ENCODE results near the gene ARPC4.
"Not testable (repeated sequence)": the region's sequence is repeated elsewhere in the genome, so short reads cannot be mapped to it uniquely, and the experiment has no call there.

The ARPC4 gene

DNA sequence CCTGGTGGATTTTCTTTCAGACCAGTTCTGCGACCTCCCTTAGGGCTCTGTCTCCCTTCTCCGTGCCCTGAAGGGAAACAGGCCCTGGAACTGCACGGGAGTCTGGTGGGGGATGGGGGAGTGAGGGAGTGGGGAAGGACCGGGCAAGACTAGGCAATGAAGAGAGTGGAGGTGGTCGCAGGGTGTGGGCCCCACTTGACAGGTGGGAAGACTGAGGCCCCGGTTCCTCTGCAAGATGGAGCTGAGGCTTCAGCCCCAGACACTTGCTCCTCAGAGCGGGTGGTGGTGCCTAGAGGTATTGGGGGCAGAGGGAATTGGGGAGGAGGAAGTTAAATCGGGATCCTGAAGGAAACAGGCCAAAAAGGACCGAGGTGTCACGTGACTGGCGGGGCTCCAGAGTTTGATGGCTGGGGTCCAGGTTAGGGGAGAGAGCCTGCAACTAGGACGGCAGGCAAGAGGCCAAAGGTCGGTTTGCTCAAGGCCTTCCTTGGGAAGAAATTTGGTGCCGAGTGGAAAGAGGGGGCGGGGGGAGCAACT is 22.5 kb upstream of the ARPC4 start:
- DNase-seq = no peak

DNA sequence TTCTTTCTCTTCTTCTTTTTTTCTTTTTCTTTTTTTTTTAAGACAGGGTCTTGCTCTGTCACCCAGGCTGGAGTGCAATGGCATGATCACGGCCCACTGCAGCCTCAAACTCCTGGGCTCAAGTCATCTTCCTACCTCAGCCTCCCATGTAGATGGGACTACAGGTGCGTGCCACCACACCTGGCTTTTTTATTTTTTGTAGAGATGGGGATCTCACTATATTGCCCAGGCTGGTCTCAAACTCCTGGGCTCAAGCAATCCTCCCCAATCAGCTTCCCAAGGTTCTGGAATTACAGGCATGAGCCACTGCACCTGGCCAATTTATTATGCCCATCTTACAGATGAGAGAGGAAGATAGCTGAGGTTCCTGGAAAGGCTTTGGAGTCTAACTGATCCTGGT is 21.9 kb upstream of the ARPC4 start:
- not testable (repeated sequence) for DNase-seq

DNA sequence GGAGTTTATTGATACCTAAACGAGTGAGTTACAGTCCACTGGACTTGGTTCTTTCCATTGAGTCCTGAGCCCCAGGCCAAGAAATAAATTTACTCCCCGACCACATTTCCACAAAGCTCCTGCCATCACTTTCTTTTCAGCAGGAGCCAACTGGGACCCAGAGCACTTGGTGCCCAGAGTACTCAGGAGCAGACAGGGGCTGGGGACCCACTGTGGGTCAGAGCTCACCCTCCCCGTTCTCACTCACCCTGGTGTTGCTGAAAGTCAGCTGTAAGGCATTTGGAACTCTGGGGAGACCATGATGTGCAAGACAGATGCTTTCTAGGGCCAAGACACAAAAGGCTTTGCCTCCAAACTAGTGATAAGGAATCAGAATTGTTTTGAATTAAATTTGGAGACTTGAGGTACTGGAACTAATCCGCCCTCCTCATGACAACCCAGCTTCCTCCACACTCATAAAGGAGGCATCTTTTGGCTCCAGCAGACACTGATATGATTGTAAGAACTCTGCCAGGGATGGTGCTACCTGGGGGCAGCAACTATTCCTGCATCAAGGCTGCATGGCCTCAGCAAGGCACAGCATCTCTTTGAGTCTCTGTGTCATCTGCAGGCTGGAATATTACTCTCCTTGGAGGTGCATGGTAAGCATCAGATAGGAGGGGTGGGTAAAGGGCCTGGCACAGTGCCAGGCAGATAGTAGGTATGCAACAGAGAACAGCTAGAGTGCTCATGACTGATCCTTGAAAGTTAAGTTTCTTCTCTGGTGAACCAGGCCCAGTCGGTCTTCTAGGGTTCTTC is 15.8 kb upstream of the ARPC4 start:
- DNase-seq = no peak

- DNase-seq = no peak
Measured at GRCh38 chr3:9777694-9778021, 15.2 kb upstream of the ARPC4 start.

- no peak for DNase-seq
Measured at GRCh38 chr3:9778143-9779074, 14.5 kb upstream of the ARPC4 start.

GRCh38 chr3:9779075-9779593 is 13.7 kb upstream of the ARPC4 start:
- DNase-seq = no peak

GRCh38 chr3:9779721-9780457 is 13.0 kb upstream of the ARPC4 start:
- peak; percentile 37 for DNase-seq

GRCh38 chr3:9780458-9780812 is 12.4 kb upstream of the ARPC4 start:
- DNase-seq = no peak

DNA sequence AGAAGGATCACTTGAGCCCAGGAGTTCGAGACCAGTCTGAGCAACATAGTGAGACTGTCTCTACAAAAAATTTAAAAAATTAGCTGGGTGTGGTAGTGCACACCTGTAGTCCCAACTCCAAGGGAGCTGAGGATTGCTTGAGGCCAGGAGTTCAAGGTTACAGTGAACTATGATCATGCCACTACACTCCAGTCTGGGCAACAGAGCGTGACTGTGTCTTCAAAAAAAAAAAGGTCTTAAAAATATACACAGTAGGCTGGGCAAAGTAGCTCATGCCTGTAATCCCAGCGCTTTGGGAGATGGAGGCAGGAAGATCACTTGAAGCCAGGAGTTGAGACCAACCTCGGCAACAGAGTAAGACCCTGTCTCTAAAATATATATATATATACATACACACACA is 12.0 kb upstream of the ARPC4 start:
- no peak for DNase-seq

DNA sequence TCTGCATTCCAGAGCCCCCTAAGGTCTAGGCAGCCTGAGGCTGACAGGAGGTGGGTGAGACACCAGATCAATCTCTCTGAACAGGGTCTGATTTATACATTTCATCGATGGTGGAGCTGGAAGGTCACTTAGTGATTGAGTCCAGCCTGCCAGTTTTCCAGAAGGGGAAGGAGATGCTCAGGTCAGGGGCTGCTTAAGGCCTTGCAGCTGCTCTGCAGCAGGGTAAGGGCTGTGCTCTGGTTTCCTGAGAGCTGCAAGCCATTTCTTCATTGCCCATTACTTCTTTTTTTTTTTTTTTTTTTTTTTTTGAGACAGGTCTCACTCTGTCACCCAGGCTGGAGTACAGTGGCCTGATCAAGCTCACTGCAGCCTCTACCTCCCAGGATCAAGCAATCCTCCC is 11.3 kb upstream of the ARPC4 start:
- no peak for DNase-seq

DNA sequence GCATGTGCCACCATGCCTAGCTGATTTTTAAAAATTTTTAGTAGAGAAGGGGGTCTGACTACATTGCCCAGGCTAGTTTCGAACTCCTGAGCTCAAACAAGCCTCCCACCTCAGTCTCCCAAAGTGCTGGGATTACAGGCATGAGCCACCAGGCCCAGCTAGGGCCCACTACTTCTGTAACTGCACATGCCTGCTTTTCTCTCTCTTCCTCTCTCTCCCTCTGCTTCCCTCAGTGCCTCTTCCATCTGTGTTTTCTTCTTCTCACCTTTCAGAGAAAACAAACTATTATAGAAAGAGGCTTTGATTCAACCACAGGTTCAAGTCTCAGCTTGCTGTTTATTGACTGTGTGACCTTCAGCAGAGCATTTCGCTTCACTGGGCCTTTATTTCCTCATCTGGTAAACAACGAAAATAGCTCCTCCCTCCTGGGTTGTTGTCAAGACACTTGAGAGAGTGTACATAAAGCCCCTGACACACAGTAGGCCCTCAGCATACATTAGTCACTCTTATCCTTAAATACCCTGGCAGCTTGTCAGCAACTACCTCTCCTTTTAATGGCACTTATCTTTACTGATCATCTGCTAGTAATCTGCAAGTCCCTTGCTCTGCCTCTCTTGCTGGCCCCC is 10.8 kb upstream of the ARPC4 start:
- no peak for DNase-seq

- no peak for DNase-seq
Measured at GRCh38 chr3:9782770-9783169, 10.1 kb upstream of the ARPC4 start.

DNA sequence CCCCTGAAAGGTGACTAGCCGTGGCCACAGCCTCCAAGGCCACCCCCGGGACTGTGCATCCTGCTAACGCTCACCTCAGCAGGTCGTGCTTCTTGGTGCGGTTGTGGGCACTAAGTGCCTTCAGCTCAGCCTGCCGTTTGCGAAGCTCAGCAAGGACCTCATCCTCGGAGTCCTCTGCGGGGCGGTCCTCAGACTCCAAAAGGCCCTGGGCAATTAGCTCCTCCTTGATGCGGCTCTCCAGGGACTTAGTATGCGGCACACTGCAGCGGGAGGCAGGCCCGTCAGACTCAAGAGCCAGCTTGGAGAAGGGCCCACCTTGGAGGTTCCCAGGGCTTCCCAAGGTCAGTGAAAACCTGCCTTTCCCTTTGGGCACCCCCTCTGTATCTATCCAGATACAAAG is 8.9 kb upstream of the ARPC4 start:
- no peak for DNase-seq

DNA sequence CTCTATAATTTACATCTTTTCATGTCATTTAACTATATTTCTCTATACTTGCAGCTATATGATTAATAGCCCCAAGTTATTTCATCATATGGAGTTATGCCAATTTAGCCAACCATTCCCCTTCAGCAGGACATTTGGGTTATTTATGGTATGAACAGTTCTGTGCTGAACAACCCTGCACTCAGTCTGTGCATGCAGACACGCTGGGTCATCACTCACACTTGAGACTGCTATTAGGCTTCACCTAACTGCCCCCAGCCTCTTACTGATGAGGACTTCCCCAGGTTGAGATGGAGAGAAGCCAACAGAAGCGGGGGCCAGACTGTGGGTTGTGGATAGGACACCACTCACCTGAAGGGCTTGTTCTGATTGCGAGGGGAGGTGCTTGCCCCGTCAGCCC is 7.9 kb upstream of the ARPC4 start:
- no peak for DNase-seq

GRCh38 chr3:9785602-9786001 is 7.3 kb upstream of the ARPC4 start:
- DNase-seq = no peak

- no peak for DNase-seq
Measured at GRCh38 chr3:9786209-9786739, 6.6 kb upstream of the ARPC4 start.

- no peak for DNase-seq
Measured at GRCh38 chr3:9786825-9787669, 5.8 kb upstream of the ARPC4 start.

DNA sequence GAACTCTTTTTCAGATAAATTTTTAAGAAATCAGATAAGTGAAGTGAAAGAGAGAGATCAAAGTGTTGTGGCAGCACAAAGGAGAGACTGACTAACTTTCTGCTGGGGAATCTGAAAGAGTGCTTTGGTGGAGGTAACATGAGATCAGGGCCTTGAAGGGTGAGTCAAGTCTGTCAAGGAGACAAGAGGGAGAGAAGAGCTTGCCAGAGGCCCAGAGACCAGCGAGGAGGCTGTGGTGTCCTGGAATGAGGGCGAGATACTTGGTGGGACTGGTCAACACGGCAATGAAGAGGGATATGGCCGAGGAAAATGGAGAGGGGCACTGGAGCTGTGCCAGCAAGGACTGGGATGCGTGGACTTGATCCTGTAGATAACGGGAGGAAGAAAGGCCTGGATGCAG is 5.2 kb upstream of the ARPC4 start:
- DNase-seq = no peak

DNA sequence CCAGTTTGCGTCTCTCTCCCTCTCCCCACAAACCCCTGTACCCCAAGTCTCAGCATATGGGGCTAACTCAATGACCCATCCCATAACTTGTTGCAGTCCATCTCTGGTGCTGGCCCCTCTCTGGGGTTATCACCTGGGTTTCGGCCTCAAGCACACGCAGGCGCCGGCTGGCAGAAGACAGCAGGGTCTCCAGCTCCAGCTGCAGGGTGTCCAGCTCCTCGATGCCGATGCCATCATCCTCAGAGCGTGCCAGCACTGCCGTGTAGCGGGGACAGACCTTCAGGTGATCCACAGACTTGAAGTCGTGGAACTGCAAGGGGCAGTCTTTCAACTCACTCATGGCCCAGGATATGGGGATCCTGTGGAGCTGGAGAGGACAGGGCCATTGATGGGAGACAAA is 1.8 kb upstream of the ARPC4 start:
- no peak for DNase-seq

GRCh38 chr3:9791790-9792404 is 985 bp upstream of the ARPC4 start:
- DNase-seq = no peak
